Muscle of back (tissue), 11 donors: Measurements from ENCODE around the gene ATP6V1B1. TPM values are rescaled to one million over a fixed set of nuclear protein-coding genes. Genes with fewer than 3 reads are reported as not detected.

Experiments used
- DNase-seq, 3 donors: peaks; one replicate each; pipeline versions ENCODE4 v3.0.0 to v3.0.0-alpha.2; 2013
- polyA plus RNA-seq, 10 donors: library from polyadenylated mRNA; unstranded; fragments of 120-200 nt; gene quantifications; one replicate each; pipeline ENCODE4 v1.2.1, GENCODE V29; 2013; ENCODE audit not compliant: insufficient read length in 10 of 10

ATP6V1B1 gene
- polyA plus RNA-seq, 10 donors: 0.56 to 3.1 (median 1.2) TPM

- DNase-seq: no peak
Measured at GRCh38 chr2:70926042-70926441, 9.7 kb upstream of the ATP6V1B1 start.

- DNase-seq: no peak
Measured at GRCh38 chr2:70927138-70927537, 8.6 kb upstream of the ATP6V1B1 start.

- DNase-seq: no peak
Measured at GRCh38 chr2:70927641-70928040, 8.1 kb upstream of the ATP6V1B1 start.

- DNase-seq: no peak
Measured at GRCh38 chr2:70928366-70928765, 7.3 kb upstream of the ATP6V1B1 start.

- no peak for DNase-seq
Measured at GRCh38 chr2:70930371-70931329, 5.0 kb upstream of the ATP6V1B1 start.

GRCh38 chr2:70931376-70932000 is 4.2 kb upstream of the ATP6V1B1 start:
- peak in 1 of 3 donors; percentile 28 for DNase-seq

GRCh38 chr2:70932631-70933230 is 3.0 kb upstream of the ATP6V1B1 start:
- no peak for DNase-seq

- no peak for DNase-seq
Measured at GRCh38 chr2:70934981-70935380, 719 bp upstream of the ATP6V1B1 start.

- no peak for DNase-seq
Measured at GRCh38 chr2:70936165-70936978, 672 bp downstream of the ATP6V1B1 start.

GRCh38 chr2:70936979-70937811 is 1.5 kb downstream of the ATP6V1B1 start:
- no peak for DNase-seq

- DNase-seq: no peak
Measured at GRCh38 chr2:70937866-70938585, 2.3 kb downstream of the ATP6V1B1 start.

GRCh38 chr2:70938586-70938950 is 2.9 kb downstream of the ATP6V1B1 start:
- DNase-seq: no peak

GRCh38 chr2:70939001-70939838 is 3.5 kb downstream of the ATP6V1B1 start:
- no peak for DNase-seq

- DNase-seq: no peak
Measured at GRCh38 chr2:70939839-70940580, 4.3 kb downstream of the ATP6V1B1 start.

- DNase-seq: no peak
Measured at GRCh38 chr2:70941186-70941585, 5.5 kb downstream of the ATP6V1B1 start.

- no peak for DNase-seq
Measured at GRCh38 chr2:70941701-70942100, 6.0 kb downstream of the ATP6V1B1 start.

GRCh38 chr2:70942396-70943204 is 6.9 kb downstream of the ATP6V1B1 start:
- peak in 2 of 3 donors; percentile 15 to 45 for DNase-seq
